HL-60 (cell line): ENCODE measurements around the gene KLHL26.
A peak's percentile ranks its signal among the peaks of the same experiment; 100 is the strongest.

ENCODE experiments used
- DNase-seq, 2 experiments: peaks; one replicate each; pipeline ENCODE4 v3.0.0-alpha.2; 2010 to 2020; ENCODE audit warnings: low read depth in 1 of 2, low spot score in 1 of 2
- H3K27ac ChIP-seq: fragments of 250-450 bp; sonication (Bioruptor Pico); replicated peaks from 2 replicates; pipeline ENCODE4 v1.5.1; 2020; ENCODE audit warnings: mild to moderate bottlenecking, moderate library complexity
- H3K27me3 ChIP-seq: fragments of 250-450 bp; sonication (Bioruptor Pico); 2 replicates; pipeline ENCODE4 v1.5.1; 2021; ENCODE audit warnings: mild to moderate bottlenecking, moderate library complexity; ENCODE audit not compliant: insufficient read depth, poor library complexity, severe bottlenecking
- H3K4me3 ChIP-seq: replicated peaks from 2 replicates; pipeline ENCODE4 v1.5.1; 2011; ENCODE audit warnings: mild to moderate bottlenecking, control low read depth, low read length; ENCODE audit not compliant: insufficient read depth
- GABPA ChIP-seq: IDR thresholded peaks from 2 replicates; pipeline ENCODE4 v1.6.1; 2012; ENCODE audit warnings: low read depth
- POLR2AphosphoS5 ChIP-seq: IDR thresholded peaks from 2 replicates; pipeline ENCODE4 v1.6.1; 2012; ENCODE audit warnings: low read depth
- SPI1 ChIP-seq: IDR thresholded peaks from 2 replicates; pipeline ENCODE4 v1.6.1; 2012; ENCODE audit warnings: low read depth, mild to moderate bottlenecking, borderline replicate concordance
- TF ChIP-seq, protein P1 (sequence below): IDR thresholded peaks from 2 replicates; pipeline ENCODE4 v1.6.1; 2012; ENCODE audit warnings: low read depth; ENCODE audit not compliant: insufficient replicate concordance
- TF ChIP-seq, protein P2 (sequence below): IDR thresholded peaks from one replicate; pipeline ENCODE4 v1.5.1; 2011; ENCODE audit warnings: low read length, control low read depth, inconsistent platforms; ENCODE audit not compliant: insufficient read depth

Gene KLHL26

DNA sequence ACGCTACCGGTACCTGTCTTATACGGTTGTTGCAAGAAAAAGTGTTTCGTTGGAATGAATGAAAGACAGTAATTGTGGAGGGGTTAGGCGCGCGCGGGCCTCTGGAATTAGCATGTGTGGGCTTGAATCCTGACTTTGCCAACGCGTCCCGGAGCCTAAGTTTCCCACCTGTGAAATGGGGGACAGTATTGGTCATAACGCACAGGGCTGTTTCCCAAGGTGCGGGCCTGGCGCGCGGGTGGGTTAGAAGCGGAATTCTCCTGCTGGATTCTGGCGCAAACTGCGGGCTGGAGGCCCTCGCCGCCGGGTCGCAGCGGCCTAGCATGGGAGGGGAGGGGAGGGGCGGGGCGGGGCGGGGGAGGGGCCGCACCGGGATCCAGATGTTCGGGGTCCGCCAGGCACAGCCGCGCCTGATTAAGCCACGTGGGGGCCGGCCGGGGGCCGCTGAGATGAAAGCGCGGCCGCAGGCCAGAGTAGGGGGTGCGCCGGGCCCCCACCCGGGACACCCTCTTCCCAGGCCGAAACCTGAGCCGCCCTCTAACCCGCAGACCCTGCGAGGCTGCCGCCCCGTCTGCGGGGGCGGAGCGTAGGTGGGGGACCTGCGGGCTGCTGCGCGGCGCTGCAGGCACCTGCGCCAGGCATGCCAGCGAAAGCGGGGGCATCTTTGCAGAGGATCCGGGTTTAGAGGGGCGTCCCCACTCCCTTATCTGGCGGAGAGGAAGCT, 25.3 kb upstream of the KLHL26 start:
- Histone ChIP-seq H3K4me3 (no peak overlapping the region), H3K27me3 (peaks cover 81% of the 10 kb centered on the region)
- DNase-seq = no peak

DNA sequence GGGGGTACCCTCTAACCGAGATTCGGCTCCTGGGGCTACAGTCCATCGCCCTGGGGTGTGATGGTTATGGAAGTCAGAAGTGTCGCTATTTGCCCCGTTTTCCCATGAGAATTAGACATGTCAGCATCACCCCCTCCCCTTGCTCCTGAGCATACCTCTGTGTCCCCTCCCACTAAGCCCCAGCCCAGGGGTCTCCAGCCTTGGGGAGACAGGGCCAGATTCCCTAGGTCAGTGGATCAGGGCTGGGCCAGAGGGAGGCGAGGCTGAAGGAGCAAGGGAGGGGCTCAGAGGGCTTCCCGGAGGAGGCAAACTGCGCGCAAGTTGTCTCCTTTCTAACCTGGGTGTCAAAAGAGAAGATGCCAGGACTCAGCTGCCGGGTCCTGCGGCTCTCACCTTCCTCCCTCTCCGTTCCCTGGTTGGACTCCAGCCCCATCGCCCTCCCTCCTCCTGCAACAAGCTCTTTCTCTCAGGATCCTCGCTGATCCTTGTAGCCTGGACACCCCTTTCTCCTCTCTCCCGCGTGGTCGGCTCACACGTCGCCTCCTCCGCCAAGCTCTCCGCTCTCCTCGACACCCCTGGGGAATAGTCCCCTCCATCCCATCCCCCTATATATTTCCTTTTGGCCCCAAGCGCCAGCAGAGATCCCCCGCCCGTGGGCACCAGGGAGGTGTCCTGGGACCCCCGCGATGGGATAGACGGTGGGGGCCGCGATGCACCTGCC, 24.6 kb upstream of the KLHL26 start:
- no peak for DNase-seq
- peaks cover 80% of the 10 kb centered on the region for H3K27me3 ChIP-seq
- no peak overlapping the region for H3K27ac ChIP-seq
- peak overlapping the region; percentile 19; the same call in 1 of the 2 replicates for H3K4me3 ChIP-seq
- TF ChIP-seq, protein P1, sequence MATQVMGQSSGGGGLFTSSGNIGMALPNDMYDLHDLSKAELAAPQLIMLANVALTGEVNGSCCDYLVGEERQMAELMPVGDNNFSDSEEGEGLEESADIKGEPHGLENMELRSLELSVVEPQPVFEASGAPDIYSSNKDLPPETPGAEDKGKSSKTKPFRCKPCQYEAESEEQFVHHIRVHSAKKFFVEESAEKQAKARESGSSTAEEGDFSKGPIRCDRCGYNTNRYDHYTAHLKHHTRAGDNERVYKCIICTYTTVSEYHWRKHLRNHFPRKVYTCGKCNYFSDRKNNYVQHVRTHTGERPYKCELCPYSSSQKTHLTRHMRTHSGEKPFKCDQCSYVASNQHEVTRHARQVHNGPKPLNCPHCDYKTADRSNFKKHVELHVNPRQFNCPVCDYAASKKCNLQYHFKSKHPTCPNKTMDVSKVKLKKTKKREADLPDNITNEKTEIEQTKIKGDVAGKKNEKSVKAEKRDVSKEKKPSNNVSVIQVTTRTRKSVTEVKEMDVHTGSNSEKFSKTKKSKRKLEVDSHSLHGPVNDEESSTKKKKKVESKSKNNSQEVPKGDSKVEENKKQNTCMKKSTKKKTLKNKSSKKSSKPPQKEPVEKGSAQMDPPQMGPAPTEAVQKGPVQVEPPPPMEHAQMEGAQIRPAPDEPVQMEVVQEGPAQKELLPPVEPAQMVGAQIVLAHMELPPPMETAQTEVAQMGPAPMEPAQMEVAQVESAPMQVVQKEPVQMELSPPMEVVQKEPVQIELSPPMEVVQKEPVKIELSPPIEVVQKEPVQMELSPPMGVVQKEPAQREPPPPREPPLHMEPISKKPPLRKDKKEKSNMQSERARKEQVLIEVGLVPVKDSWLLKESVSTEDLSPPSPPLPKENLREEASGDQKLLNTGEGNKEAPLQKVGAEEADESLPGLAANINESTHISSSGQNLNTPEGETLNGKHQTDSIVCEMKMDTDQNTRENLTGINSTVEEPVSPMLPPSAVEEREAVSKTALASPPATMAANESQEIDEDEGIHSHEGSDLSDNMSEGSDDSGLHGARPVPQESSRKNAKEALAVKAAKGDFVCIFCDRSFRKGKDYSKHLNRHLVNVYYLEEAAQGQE = no peak
- no peak for TF ChIP-seq GABPA
- TF ChIP-seq, protein P2, sequence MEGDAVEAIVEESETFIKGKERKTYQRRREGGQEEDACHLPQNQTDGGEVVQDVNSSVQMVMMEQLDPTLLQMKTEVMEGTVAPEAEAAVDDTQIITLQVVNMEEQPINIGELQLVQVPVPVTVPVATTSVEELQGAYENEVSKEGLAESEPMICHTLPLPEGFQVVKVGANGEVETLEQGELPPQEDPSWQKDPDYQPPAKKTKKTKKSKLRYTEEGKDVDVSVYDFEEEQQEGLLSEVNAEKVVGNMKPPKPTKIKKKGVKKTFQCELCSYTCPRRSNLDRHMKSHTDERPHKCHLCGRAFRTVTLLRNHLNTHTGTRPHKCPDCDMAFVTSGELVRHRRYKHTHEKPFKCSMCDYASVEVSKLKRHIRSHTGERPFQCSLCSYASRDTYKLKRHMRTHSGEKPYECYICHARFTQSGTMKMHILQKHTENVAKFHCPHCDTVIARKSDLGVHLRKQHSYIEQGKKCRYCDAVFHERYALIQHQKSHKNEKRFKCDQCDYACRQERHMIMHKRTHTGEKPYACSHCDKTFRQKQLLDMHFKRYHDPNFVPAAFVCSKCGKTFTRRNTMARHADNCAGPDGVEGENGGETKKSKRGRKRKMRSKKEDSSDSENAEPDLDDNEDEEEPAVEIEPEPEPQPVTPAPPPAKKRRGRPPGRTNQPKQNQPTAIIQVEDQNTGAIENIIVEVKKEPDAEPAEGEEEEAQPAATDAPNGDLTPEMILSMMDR = no peak
- no peak for TF ChIP-seq POLR2AphosphoS5
- no peak for TF ChIP-seq SPI1

More for the DNA sequence above, 25.3 kb upstream of the KLHL26 start:
- TF ChIP-seq POLR2AphosphoS5 = no peak
- TF ChIP-seq GABPA = no peak
- TF ChIP-seq, protein P2 = no peak
- no peak overlapping the region for H3K27ac ChIP-seq

DNA sequence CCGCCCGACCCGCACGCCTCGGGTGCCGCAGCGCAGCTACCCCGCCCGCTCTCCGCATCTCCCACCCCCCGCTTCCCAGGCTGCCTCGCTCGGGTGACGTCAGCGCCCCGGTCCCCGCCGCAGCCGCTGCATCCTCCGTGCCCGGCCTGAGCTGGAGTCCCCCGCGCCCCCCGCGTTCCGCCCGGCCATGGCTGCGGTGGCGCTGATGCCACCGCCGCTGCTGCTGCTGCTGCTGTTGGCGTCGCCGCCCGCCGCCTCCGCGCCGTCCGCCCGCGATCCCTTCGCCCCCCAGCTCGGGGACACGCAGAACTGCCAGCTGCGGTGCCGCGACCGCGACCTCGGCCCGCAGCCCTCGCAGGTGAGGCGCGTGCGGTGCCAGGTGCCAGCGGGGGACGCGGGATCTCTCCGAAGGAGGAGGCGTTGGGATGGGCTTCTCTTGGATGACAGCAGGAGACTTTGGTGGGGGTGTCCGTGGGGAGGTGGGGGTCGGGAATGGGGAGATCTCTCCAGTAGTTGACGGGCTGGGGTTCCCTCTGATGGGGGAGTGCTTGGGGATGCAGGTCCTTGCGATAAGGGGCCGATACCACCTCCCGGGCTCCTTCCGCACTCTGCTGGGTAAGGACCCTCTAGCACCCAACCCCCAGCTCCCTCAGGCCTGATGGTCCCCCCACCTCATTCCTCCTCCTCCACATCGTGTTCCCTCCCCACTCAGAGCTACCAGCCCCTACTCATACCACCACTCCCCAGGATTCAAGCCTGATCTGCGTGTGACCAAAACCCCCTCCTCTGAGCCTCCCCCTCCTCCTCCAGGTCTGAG, 23.8 kb upstream of the KLHL26 start, which contains the start of gene TMEM59L:
Gene TMEM59L, plus strand, starts transcription at position 99 of the 817 bp plus-strand sequence. Its CDS starts 89 bp downstream, at position 188.
- peak within 1 kb of the TSS; percentile 19 for H3K4me3 ChIP-seq
- DNase-seq = no peak
- no peak for TF ChIP-seq SPI1
- TF ChIP-seq, protein P2 = no peak
- TF ChIP-seq GABPA = no peak
- no peak within 1 kb of the TSS for H3K27ac ChIP-seq
- H3K27me3 ChIP-seq = peaks cover 73% of the 10 kb centered on the region

DNA sequence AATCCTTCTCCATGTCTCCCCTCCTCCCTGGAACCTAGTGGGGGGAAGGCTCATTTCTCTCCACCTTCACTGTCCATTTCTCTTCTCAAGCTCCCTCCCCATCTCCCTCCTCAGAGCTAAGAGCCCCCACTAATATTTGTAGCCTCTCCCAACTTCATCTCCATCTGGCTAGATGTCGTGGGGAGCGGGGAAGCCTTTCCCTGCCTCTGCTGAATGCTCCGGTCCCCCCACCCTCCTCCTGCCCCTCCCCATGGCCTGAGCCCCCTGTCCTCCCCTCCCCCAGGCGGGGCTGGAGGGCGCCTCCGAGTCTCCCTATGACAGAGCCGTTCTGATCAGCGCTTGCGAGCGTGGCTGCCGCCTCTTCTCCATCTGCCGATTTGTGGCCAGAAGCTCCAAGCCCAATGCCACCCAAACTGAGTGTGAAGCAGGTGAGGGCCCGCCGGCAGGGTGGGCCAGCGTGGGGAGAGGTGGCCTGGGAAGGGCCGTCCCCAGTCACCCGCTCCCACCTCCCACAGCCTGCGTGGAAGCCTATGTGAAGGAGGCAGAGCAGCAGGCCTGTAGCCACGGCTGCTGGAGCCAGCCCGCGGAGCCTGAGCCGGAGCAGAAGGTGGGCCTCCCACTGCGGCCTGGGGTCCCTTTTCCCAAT, 23.1 kb upstream of the KLHL26 start:
- no peak overlapping the region for H3K4me3 ChIP-seq
- H3K27me3 ChIP-seq = peaks cover 65% of the 10 kb centered on the region
- TF ChIP-seq, protein P1 = no peak
- TF ChIP-seq SPI1 (no peak), GABPA (no peak)
- no peak for DNase-seq
- H3K27ac ChIP-seq = no peak overlapping the region
